HL-60 (cell line): ENCODE results near the gene NEK9.

Experiments used
- CTCF ChIP-seq: IDR thresholded peaks from one replicate; pipeline ENCODE4 v1.5.1; 2011; ENCODE audit warnings: low read length, control low read depth, inconsistent platforms; ENCODE audit not compliant: insufficient read depth
- POLR2AphosphoS5 ChIP-seq: IDR thresholded peaks from 2 replicates; pipeline ENCODE4 v1.6.1; 2012; ENCODE audit warnings: low read depth

- TF ChIP-seq POLR2AphosphoS5 (no peak), CTCF (no peak)
Measured at GRCh38 chr14:75079521-75079920, 47.3 kb downstream of the NEK9 start.
